ENCODE data around the gene PRR35. TPM values are rescaled to one million over a fixed set of nuclear protein-coding genes. Genes with fewer than 3 reads are reported as not detected.

PRR35 gene
- total RNA-seq, 2 donors from 2014 or later: not detected

DNA sequence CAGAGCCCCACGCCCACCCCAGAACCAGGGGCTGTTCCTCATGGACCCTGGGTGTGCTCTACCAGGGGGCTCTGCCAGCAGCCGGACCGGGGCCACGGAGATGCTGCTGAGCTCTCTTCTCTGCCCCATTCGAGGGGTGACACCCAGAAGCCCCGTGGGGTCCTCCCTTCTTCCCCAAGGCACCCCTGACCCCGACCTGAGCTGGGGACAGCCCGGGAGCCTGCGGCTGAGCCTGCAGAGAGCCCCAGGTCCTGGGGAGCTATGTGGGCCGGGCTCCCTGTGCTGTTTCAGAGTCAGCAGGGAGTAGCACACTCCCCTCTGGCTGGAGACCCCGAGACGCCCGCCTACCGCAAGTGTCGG, 1.2 kb upstream of the PRR35 start:
- intact Hi-C loops (cut with DNase I): no loop called here
- DNase-seq (ENCODE audit: low spot score): no peak

DNA sequence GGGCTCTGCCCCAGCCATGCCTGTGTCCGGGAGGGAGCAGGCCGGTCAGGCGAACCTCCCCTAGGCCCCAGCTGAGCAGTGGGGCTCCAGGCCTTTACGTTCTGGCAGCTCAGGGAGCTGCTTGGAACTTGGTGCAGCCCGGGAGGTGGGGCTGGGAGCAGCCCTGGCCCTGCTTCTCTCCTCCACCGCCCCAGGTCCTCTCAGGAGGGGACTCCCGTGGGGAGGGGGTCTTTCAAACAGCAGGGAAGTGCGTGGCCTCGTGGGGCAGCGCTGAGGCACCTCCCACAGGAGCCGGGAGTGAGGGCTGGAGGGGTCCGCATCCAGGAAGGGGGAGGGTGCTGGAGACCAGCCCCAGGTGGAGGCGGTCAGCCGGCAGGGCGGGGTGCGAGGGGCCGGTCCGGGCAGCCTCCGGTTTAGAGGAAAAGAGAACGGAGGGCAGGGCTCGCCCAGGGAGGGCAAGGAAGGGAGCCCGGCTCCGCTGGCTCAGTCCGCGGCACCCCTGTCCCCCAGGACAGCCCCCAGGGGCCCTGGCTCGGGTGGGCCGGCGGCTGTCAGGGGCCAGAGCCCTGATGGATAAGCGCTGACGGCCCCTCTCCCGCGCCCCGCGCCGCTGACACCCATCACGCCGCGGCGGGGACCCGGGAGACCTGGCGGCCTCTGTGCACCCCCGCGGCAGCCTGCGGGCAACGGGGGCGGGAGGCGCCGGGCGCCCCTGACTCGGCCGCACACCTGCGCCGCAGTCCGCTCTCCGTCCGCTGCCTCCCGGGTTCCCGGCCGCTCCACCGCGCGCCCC, 587 bp upstream of the PRR35 start:
- intact Hi-C loops (cut with DNase I): no loop called here

DNA sequence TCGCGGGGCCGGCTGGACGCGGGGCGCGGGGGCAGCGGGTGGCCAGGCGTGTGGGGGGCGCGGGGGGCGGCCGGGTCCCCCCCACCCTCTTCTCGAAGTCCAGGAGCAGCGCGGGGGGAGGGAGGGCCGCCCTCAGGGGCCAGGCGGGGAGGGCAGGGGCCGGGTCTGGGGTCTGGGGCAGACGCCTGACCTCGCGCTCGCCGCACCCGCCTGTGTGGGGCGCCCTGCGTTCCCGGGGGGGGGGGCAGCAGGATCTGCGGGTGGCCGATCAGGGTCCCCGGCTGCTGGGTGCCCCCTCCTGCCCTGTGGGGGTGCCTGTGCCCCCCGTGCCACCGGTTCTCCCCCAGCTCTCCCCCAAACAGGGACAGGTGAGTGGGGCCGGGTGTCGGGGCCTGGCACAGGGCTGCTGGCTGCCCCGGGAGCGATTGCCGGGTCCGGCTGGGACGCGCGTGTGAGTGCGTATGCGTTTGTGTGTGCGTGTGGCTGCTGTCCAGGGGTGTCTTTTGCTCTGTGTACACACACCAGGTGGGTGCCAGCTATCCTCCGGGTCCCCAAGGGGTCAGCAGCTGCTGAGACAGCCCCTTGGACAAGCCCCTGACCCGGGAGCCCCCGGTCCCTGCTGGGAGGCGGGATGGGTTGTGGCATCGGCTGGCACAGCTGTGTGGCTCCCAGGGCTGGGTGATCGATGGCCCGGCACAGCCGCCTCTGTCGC, 663 bp downstream of the PRR35 start:
- no peak for DNase-seq (ENCODE audit: low spot score)
- intact Hi-C loops (cut with DNase I): no loop called here

More for the DNA sequence above, 587 bp upstream of the PRR35 start:
- DNase-seq (ENCODE audit: low spot score): no peak

DNA sequence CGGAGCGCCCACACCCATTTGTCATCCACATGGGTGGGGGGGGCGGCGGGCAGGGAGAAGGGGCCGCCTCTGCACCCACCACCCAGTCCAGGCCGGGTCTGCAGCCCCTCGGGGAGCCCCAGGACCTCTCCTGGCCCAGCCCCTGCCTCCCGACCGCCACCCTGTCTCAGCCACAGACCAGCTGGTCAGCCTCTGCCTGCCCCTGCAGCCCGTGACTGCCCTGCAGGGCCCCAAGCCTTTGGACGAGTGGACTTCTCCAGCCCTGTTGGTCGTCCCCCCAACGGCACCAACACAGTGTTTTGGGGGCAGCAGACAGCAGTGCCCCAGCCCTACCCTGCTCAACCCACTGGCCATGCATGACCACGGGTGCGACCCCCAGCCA, 1.2 kb downstream of the PRR35 start:
- intact Hi-C loops (cut with DNase I): no loop called here
- DNase-seq (ENCODE audit: low spot score): no peak

DNA sequence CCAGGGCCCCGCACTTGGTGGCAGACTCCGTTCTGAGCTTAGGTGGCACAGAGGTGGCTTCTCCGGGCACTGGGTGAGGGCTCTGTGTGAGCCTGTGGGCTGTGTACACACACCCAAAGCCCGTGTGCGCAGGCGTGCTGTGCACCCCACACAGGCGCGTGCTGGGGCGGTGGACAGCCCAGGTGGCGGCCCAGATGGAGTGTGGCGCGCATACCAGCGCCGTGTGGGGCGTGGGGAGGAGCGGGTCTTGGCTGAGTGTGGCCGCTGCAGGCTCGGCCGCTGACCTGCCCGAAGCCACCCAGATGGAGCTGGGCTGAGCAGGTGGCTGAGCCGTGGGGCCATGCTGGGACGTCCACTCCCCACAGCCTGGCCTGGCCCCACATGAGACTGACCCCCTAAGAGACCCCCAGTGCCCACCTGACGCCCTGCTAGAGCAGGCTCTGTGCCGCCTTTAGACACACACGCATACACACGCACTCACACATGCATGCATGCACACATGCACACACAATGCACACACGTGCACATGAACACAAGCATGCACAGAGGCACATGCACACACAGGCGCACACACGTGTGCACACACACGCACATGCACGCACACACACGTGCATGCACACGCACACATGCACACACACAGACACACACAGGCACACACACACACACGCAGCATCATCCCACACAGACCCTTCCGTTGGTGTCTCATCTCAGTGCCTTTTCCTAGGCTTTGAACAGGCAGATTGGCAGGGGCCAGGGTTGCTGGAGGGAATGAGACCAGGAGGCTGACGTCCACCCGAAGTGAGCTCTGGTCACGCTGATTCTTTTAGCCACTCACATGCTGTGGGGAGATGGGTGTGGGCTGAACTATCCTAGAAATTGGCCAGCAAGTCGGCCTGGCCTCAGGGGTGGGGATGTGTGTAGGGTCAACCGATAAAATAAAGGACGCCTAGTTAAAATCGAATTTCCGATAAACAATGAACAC, 2.1 kb downstream of the PRR35 start:
- intact Hi-C loops (cut with DNase I): no loop called here
- no peak for DNase-seq (ENCODE audit: low spot score)

DNA sequence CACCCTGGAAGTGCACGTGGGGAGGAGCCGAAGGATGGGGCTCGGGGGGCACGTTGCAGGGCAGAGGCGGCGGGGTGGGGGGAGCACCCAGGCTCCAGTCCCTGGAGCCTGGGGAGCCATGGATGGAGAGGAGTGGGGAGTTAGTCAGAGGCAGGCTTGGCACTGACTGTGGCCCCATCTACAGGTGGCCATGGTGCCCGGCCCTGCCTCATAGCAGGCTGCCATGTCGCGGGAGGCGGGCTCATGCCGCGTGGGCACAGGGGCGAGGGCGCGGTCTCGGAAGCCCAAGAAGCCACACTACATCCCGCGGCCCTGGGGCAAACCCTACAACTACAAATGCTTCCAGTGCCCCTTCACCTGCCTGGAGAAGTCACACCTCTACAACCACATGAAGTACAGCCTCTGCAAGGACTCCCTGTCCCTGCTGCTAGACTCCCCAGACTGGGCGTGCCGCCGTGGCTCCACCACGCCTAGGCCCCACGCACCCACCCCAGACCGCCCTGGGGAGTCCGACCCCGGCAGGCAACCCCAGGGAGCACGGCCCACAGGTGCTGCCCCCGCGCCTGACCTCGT, 3.0 kb downstream of the PRR35 start:
- intact Hi-C loops (cut with DNase I): no loop called here
- no peak for DNase-seq (ENCODE audit: low spot score)

DNA sequence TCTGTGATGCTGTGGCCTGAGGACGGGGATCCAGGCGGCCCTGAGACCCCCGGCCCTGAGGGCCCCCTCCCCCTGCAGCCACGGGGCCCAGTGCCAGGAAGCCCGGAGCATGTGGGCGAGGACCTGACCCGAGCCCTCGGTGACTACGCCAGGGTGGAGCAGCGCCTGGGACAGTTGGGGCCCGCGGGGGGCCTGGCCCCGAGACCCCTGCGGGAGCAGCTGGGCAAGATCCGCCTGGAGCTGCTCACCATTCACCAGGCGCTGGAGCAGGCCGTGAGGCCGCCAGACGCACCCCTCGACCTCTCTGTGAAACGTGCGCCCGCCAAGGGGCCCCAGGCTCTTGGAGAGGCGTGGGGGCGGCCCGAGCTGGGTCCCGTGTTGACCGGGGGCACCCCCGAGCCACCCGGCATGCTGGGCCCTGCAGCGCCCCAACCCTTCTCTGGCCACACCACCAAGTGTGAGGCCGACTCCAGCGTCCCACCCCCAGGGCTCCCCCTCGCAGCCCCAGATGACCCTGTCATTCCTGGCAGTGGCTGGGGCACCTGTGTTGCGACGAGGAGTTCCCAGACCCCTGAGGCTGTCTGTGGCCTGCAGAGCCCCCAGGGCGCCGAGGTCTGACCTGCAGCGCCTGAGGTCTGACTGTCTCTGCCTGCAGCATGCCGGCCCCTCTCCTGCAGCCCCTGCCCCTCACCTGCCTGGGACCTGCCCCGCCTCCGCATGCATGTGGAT, 4.7 kb downstream of the PRR35 start:
- intact Hi-C loops (cut with DNase I): no loop called here
- no peak for DNase-seq (ENCODE audit: low spot score)

DNA sequence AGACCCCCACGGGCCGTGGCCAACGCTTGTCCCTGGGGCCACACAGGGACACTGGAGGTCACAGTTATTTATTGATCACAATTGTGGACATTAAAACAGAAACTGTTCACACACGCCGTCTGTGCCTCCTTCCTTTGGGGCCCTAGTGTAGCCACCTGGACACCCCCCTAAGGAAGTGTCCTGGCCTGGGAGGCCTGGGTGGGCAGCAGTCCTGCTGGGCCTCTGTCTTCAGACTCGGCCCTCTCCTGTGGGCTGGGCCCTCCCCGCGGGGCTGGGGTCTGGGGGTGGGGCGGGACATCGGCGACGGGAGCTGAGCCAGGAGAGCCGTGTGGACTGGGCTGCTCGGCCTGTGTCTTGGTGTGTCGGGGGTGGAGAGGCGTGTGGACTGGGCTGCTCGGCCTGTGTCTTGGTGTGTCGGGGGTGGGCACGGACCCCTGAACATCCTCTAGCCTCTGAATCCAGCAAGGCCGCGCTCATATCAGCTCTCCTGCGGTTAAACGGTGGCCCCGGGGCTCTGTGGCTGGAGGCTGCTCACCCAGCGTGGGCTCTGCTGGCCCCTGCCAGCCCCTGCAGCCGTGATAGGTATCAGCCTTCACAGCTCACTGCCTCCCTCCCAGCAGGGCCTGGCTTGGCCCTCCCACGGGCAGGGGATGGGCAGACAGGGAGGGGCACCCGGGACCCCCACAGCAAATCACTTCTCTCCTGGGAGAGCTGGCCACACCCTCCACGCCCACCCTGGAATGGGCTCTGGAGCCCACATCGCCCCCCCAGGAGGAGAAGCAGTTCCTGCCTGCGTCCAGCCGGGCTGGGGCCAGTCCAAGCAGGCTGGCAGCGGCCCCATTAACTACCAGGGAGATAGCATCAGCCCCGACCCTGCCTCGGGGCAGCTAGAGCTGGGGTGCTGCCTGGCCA, 5.5 kb downstream of the PRR35 start:
- DNase-seq (ENCODE audit: low spot score): no peak
- intact Hi-C loops (cut with DNase I): no loop called here

DNA sequence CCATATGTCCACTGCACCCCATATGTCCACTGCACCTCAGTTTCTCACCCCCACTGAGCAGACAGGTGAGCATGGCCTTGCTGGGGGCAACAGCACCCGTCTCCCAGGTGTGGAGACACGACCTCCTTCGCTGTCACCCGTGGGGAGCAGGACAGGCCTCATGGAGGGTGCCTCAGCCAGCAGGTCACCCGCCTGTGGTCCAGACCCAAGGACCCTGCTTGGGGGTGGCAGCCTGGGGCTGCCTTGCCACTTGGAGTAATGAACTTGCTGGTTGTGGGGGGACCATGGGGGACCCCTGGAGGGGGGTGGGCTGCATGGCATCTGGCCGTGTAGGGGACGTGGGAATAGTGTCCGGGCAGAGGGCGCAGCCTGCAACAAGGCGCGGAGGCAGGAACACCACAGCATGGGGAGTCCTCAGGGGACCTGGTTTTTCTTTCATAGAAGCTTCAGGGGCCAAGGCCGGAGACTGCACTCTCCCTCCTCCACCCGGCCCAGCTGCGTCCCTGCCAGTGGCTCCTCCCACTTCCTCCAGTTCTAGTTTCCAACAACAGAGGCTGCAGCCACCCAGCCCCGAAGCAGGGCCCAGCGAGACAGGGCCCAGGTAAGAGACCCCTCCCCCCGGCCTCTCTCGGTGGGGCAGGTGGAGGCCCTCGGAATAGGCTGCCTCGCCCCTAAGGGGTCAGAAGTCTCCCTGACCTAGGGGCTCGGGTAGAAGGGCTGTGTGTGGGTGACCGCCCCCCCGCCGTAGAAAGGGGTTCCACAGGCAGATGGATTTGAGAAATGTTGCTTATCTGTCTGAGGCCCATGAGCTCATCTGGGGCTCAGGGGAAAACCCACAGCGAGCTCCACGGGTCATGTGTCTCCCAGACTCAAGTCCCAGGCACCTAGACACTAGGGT, 6.5 kb downstream of the PRR35 start, which contains the start of gene NHLRC4:
NHLRC4 (plus strand) TSS at position 531 of the 898 bp plus-strand sequence. CDS start 1,043 bp downstream, outside the sequence.
- intact Hi-C loops (cut with DNase I): no loop called here
- DNase-seq (ENCODE audit: low spot score): peak; percentile 92

DNA sequence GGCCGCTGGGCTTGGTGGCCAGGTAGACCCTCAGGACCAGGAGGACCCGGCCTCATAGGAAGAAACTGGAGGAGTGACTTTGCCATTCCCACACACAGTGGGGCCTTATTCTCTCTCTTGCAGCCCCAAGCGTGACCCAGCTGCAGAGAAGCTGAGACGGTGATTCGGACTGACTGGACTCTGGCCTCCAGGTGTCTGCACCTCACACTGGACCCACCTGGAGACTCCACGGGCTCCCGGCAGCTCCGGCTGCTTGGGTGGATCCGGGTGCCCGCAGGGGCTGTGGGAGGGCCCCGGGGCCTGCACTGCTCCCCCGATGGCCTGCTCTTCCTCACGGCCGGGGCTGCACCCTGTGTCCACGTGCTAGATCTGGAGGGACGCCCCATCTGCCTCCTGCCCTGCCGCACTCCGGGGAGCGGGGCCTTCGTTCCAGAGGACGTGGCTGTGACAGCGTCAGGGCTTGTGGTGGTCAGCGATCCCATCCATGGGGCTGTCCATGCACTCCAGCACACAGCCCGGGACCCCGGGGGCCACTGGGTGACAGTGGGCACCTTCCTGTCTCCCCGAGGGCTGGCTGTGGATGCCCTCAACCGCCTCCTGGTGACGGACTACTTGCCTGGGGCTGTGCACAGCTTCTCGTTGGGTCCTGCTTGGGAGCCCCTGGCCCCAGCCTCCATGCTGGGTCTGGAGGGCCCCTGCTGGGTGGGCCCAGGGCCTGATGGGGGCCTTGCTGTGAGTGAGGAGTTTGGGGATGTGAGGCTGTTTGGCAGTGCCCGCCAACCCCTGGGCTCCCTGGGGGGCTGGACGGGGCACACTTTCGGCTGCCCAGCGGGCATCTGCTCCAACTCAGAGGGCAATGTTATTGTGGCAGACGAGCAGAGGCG, 7.4 kb downstream of the PRR35 start:
- intact Hi-C loops (cut with DNase I): no loop called here
- no peak for DNase-seq (ENCODE audit: low spot score)

DNA sequence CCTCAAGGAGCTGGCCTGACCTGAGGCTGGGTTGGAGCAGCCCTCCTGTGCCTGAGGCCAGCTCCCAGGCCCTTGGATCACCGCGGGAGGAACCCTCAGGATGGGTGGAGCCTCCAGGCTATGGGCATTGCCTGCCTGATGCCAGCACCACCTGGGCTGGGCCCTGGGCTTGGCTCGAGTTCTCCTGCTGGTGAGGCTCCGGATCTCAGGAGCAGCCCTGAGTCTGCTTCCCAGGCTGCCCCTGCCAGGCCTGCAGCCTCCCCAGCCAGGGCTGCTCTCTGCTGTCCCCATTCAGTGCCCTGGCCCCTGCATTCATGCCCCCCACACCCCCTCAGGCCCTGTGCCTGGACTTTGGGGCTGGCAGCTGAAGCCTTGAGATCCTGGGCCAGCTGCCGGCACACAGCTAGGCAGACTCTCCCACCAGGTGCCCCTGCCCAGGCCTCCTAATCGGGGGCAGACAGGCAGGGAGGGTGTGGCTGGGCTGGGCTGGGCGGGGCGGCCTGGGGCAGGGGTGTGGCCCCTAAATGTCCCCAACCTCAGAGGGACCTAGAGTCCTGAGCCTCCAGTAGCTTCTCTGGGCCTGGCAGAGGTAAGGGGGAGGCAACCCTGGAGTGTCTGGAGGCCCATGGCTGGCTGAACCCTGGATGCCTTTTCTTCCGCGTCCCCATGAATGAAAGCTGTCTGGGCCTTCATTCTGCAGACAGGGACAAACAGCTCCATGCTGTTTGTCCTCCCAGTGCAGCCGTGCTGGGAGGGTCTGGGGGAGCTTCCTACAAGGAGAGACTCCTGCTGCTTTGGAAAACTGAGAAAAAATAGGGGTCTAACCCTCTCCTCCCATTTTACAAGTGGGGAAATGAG, 8.4 kb downstream of the PRR35 start:
- intact Hi-C loops (cut with DNase I): no loop called here
- no peak for DNase-seq (ENCODE audit: low spot score)

DNA sequence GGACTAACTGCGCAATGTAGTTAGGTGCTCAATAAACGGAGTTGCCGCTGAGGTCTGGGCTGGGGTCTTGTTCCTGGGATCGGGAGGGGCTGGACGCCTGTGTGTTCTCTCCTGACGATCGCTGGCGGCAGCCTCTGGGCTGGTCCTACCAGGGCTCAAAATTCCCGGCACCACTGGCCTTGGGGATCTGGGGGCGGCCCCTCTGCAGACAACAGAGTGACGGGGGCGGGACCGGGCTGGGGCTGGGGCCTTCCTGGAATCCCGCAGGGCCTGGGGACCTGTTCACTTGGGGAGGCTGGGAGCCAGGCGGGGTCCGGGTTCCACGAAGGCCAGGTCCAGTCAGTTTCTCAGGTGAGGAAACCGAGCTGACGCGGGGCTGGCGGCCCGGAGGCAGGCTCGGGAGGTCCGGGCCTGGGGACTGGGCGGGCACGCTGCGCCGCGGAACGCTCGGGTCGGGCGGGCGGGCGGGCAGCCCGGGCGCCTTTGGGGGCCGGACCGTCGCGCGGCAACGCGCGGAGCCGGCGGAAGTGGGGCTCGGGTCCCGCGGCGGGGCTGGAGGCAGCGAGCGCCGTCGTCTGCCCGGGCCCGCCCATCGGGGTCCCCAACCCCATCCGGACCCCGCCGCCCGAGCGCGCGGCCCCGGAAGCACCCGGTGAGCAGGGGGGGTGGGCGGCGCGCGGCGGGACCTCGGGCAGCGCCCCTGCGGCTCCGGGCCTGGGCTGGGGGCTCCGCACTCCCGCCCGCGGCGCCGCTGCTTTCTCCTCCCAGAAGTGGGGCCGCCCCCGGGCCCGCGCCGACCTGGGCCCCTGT, 9.5 kb downstream of the PRR35 start, which contains the start of gene PIGQ:
PIGQ (plus strand) TSS at position 524 of the 810 bp plus-strand sequence. CDS start 4,107 bp downstream, outside the sequence.
- DNase-seq (ENCODE audit: low spot score): peak; percentile 90
- intact Hi-C loops (cut with DNase I): no loop called here

DNA sequence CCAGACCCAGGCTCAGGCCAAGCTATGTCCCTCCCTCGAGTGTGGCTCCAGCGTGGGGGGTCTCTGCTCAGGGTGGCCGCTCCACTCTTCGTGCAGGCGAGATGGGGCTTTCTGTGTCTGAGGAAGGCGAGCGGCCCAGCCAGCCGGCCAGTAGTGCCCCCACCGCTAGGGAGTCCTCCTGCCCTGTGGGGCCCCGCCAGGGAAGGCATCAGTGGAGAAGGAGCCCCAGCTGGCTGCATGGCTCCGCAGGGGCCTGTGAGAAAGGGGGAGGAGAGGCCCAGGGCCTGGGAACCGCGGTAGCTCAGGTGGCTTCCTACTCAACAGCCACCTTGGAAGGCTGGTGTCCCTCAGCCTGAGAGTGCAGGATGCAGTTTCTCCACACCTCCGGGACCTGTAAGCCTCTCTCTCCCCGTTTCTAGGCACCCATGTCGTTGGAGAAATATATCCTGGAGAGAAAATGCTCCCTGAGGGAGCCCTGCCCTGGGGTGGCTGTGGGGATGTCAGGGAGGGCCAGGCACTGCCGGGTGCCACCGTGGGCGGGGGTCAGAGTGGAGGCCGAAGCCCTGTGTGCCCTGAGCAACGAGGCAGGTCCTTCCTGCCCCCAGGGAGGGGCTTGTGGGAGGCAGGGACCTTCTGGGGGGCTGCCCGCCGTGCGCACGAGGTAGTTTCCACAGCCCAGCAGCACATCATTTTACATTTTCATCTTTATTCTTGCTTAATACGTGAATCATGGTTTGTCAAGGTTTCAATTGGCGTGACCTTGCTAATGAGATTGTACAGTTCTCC, 12.9 kb downstream of the PRR35 start:
- intact Hi-C loops (cut with DNase I): no loop called here

More for the DNA sequence above, 12.9 kb downstream of the PRR35 start:
- no peak for DNase-seq (ENCODE audit: low spot score)
